SIG-M5 treated with dmso at 0.1 percent for 504 hours (cell line): ENCODE results near the gene RASIP1.
"Not testable (repeated sequence)": the region's sequence is repeated elsewhere in the genome, so short reads cannot be mapped to it uniquely, and the experiment has no call there.

Experiments
- DNase-seq: peaks from one replicate; lab custom pipeline; 2025; ENCODE audit not compliant: unreplicated experiment; lab: John Stamatoyannopoulos, UW

RASIP1 gene

GRCh38 chr19:48713864-48714755 lies 26.3 kb downstream of the RASIP1 start:
- peak; percentile 99 for DNase-seq

DNA sequence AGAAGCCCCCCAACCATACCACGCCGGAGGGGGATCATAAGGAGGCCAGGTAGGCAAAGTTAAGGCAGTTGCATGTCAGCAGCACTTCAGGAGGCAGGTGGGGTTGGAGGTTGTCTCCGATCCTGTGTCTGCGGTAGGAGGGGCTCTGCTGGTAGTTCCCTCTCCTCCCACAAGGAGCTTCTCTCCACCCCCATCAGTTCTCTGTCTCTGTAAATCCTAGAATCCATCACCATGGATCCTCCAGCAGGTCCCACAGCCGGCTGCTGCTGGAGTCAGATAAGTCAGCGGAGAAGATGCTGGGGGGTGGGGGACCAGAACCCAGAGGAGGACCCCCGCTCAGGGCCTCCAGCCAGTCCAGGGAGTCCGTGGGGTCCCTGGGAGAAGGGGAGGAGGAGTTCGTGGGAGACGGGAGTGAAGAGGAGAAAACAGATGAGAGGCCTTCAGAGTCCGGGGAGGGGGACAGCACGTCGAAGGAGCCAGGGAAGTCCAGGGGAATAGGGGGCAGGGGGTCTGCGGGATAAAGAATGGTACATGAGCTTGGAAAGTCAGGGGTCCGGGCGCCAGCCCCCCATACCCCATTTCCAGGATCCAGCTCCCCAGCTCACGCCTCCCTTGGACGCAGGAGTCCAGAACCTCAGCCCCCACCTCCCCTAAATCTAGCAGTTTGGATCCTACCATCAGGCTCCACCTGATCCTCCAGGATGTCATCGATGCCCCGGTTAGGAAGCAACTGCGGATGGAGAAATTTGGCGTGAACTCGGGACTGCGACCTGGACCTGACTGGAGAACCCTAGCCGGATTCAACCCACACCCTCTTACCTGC lies 27.2 kb downstream of the RASIP1 start:
- peak; percentile 38 for DNase-seq

- no peak for DNase-seq
Observed at GRCh38 chr19:48711106-48711662, 29.2 kb downstream of the RASIP1 start.

DNA sequence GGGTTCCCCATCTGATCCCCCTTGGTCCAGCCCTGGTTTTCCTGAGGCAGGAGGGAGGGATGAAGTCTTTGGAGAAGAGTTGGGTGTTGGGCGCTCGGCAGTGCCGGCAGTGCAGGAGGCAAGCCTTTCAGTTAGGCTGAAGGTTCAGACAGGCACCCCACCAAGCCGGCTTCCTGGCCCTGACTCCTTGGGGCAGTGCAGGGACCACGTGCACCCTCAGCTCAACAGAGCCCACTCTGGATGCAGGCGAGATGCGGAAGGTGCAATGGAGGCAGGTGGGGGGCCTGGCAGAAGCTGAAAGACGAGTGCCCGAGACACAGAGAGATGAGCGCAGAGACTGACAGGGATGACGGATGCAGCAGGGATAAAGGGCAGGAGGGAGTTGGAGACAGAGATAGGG lies 31.9 kb downstream of the RASIP1 start:
- no peak for DNase-seq

GRCh38 chr19:48705431-48705830 lies 35.0 kb downstream of the RASIP1 start:
- no peak for DNase-seq

- no peak for DNase-seq
Observed at GRCh38 chr19:48703316-48703715, 37.1 kb downstream of the RASIP1 start.

DNA sequence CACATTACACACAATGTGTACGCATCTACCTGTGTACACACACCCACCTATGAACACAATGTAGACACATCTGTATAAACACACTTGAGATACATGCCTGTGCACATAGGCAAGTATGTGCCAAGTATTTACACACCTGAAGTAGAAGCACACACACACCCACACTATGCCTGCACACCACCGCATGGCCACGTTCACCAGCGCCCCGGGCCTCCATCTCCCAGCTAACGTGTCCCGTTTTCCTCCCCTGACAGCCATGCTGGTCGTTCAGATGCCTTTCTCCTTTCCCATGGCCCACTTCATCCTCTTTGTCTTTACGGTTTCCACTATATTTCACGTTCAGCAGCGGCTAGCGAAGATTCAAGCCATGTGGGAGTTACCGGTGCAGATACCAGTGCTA lies 37.7 kb downstream of the RASIP1 start:
- DNase-seq, result no peak

DNA sequence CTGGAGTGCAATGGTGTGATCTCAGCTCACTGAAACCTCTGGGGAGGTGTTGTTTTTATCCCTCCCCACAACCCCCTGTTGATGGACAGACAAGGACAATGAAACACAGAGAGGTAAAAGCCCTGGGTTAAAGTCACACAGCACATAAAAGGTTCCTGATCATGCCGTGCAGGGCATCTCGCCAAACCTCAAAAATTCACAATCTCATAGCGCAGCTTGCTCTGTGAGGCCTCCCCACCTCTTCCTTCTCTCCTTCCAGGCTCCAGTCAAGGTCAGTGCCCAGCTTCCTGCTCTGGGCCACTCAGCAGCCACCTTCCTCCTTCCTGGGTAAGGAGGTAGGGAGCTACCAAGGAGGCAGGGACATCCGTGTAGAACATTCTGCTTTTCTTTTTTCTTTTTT lies 42.4 kb downstream of the RASIP1 start:
- no peak for DNase-seq

GRCh38 chr19:48696353-48697010 lies 43.9 kb downstream of the RASIP1 start:
- no peak for DNase-seq

DNA sequence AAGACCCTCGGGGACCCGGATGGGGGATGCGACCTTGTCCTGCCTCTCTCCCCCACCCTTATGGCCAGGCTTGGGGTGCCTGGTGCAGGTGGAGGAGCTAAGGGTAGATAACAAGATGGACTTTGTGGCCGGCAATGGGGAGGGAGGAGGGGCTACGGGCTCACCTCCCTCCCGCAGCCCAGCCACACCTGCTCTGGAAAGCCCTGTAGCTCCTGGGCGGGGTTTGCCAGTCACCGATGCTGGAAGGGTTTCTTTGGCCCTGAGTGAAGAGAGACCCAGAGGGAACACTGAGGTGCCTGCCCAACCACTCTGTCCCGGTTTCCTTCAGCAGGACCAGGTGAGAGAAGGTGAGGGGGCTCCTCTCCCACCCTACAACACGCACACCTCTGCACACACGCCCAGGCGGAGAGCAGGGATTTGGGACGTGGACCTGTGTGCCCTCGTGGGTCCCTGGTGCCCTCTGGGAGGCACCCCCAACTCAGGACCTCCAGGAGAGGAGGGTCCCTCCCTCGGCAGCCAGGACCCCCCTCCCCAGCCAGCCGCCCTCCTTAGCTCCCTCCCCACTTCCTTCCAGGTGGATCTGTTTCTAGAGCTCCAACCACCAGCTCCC lies 44.6 kb downstream of the RASIP1 start, which contains the start of gene FUT2:
TSS of gene FUT2 (plus strand) at position 229 of the 610 bp plus-strand sequence. CDS start 6,986 bp downstream, outside the sequence.
- no peak for DNase-seq

DNA sequence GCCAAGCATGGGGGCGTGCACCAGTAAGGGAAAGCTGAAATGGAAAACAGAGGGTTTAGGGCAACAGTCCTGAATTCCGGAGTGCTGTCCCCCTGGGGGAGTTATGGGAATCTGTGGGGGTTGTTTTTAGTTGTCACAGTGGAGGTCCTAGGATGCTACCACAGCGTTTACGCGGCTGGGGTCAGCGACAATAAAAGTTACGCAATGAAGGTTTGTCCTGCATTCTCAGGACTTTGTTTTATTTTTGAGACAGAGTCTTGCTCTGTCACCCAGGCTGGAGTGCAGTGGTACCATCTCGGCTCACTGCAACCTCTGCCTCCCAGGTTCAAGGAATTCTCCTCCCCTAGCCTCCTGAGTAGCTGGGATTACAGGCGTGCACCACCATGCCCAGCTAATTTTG lies 46.8 kb downstream of the RASIP1 start:
- not testable (repeated sequence) for DNase-seq

DNA sequence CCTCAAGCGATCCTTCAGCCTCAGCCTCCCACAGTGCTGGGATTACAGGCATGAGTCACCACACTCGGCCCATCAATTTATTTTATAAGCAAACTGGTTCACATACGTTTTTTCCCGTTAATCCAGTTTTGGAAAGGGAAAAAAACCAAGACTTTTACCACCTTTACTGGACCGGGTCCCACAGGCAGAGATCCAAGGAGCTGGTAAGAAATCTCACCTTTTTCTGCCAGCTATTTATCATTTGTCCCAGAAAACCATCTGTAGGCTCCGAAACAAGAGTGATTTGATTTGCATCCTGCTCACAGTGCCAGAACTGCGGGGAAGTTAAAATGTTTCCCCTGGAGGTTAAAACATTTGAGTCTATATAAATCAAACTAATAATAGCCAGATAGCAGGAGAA lies 51.0 kb downstream of the RASIP1 start:
- no peak for DNase-seq

DNA sequence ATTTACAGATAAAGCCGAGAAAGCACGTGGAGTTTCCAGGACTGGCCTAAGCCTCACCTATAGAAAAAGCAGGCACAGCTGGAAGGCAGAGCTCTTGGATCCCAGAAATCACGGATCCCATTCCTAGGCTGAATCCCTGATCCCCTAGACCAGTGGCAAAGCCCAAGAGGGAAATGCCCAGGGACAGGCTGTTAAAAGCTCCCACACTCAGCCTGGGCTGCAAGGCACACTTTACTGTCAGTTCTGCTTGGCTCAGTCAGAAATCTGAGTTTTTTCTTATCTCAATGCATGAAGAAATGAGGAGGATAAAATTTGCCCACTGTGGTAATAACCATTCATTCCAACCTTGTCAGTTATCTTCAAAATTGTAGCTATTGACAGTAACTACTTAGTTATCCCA lies 52.6 kb downstream of the RASIP1 start:
- no peak for DNase-seq

DNA sequence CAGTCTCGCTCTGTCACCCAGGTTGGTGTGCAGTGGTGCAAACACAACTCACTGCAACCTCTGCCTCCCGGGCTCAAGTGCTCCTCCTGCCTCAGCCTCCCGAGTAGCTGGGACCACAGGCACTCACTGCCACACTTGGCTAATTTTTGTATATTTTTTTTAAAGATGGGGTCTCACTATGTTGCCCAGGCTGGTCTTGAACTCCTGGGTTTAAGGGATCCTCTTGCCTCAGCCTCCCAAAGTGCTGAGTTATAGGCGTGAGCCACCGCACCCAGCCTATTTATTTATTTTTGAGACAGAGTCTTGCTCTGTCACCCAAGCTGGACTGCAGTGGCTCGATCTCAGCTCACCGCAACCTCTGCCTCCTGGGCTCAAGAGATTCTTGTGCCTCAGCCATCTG lies 53.8 kb downstream of the RASIP1 start:
- DNase-seq, result not testable (repeated sequence)

GRCh38 chr19:48686088-48686487 lies 54.3 kb downstream of the RASIP1 start:
- no peak for DNase-seq

DNA sequence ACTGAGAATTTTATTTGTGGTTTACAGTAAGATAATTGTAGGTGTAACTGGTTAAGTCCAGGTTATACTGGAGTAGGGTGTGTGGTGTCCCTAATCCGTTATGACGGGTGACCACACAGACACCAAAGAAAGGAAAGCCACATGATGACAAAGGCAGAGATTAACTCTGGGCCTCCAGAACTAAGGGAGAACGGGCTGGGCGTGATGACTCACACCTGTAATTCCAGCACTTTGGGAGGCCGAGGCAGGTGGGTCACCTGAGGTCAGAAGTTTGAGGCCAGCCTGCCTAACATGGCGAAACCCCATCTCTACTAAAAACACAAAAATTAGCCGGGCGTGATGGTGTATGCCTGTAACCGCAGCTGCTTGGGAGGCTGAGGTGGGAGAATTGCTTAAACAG lies 54.8 kb downstream of the RASIP1 start:
- DNase-seq, result no peak

- DNase-seq, result no peak
Observed at GRCh38 chr19:48683349-48683748, 57.1 kb downstream of the RASIP1 start.

DNA sequence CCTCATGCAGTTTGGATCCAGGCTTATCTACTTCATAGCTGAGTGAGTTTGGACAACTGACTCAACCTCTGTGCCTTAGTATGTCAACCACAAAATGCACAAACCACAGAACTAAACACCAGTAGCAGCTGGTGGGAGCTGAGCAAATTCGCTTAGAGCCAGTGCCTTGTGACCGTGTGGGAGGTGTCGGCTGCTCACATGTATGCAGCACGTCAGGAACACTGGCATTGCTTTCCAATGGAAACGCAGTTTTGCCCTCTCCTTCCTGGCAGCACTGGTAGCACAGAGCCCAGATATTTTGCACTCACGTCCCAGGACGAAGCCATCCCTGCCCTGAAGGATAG lies 59.3 kb downstream of the RASIP1 start:
- DNase-seq, result no peak

DNA sequence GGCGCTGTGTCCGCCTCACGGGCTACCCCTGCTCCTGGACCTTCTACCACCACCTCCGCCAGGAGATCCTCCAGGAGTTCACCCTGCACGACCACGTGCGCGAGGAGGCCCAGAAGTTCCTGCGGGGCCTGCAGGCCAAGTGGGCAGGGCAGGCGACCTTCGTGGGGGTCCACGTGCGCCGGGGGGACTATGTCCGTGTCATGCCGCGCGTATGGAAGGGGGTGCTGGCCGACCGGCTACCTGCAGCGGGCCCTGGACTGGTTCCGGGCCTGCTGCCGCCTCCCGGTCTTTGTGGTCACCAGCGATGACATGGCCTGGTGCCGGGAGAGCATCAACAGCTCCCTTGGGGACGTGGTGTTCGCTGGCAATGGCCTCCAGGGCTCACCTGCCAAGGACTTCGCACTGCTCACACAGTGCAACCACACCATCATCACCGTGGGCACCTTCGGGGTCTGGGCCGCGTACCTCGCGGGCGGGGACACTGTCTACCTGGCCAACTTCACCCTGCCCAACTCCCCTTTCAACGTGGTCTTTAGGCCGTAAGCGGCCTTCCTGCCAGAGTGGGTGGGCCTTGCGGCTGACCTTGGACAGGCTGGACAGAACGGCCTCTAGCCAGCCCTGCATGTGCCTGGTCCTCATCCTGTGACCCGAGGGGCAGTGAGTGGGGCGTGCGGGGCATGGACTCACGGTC lies 59.8 kb downstream of the RASIP1 start:
- DNase-seq, result no peak

DNA sequence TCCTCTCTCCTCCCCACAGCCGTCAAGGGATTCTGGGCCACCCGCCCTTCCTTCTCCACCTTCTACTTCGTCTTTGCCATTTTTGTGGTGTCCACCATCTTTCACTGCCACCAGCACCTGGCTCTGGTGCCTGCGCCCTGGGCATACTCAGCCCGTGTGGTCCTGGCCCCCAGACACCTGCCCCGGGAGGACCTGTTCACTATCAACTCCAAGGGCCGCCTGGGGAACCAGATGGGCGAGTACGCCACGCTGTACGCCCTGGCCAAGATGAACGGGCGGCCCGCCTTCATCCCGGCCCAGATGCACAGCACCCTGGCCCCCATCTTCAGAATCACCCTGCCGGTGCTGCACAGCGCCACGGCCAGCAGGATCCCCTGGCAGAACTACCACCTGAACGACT lies 60.4 kb downstream of the RASIP1 start:
- not testable (repeated sequence) for DNase-seq
